H1 (cell line): Measurements from ENCODE around the gene TMEM170A.

Source experiments
- EZH2 ChIP-seq: fragments of 200-600 bp; sonication (generic); IDR thresholded peaks from 2 replicates; pipeline ENCODE4 v1.7.1; 2012; ENCODE audit warnings: low read depth, mild to moderate bottlenecking, moderate library complexity, low read length, inconsistent platforms; ENCODE audit not compliant: severe bottlenecking
- HDAC2 ChIP-seq, 2 experiments: fragments of 300-600 bp in 1 of 2; sonication (generic) in 1 of 2; IDR thresholded peaks; 2 replicates each; pipeline ENCODE4 v1.6.1; 2011 to 2012; ENCODE audit warnings: low read depth in 2 of 2, low read length in 2 of 2, mild to moderate bottlenecking in 2 of 2, moderate library complexity in 2 of 2, borderline replicate concordance in 1 of 2, inconsistent platforms in 1 of 2
- HDAC6 ChIP-seq: IDR thresholded peaks from one replicate; pipeline ENCODE4 v1.7.1; 2012; ENCODE audit warnings: low read depth, mild to moderate bottlenecking, inconsistent platforms, low read length, moderate library complexity
- NRF1 ChIP-seq: IDR thresholded peaks from 2 replicates; pipeline ENCODE4 v1.6.1; 2011; ENCODE audit warnings: mild to moderate bottlenecking, low read depth, low read length, improper control_type of control experiment
- POLR2A ChIP-seq, 2 experiments: IDR thresholded peaks; 1 replicate in 1 of 2; 2 replicates in 1 of 2; pipeline ENCODE4 v1.6.1; 2011; ENCODE audit warnings: low read depth in 2 of 2, low read length in 2 of 2, mild to moderate bottlenecking in 2 of 2; ENCODE audit errors: control extremely low read depth in 1 of 2
- POLR2AphosphoS5 ChIP-seq: IDR thresholded peaks from 2 replicates; pipeline ENCODE4 v1.6.1; 2011; ENCODE audit warnings: low read depth, low read length
- TF ChIP-seq, protein P1 (sequence below): IDR thresholded peaks from 2 replicates; pipeline ENCODE4 v1.6.1; 2012; ENCODE audit warnings: inconsistent platforms
- TF ChIP-seq, protein P2 (sequence below), 3 experiments: IDR thresholded peaks; 1 replicate in 2 of 3; 2 replicates in 1 of 3; pipeline versions ENCODE4 v1.5.1 to v1.6.1; 2011; ENCODE audit warnings: low read length in 3 of 3, mild to moderate bottlenecking in 3 of 3, inconsistent platforms in 2 of 3, low read depth in 1 of 3, moderate library complexity in 1 of 3; ENCODE audit not compliant: insufficient read depth in 1 of 3; ENCODE audit errors: control extremely low read depth in 1 of 3

DNA sequence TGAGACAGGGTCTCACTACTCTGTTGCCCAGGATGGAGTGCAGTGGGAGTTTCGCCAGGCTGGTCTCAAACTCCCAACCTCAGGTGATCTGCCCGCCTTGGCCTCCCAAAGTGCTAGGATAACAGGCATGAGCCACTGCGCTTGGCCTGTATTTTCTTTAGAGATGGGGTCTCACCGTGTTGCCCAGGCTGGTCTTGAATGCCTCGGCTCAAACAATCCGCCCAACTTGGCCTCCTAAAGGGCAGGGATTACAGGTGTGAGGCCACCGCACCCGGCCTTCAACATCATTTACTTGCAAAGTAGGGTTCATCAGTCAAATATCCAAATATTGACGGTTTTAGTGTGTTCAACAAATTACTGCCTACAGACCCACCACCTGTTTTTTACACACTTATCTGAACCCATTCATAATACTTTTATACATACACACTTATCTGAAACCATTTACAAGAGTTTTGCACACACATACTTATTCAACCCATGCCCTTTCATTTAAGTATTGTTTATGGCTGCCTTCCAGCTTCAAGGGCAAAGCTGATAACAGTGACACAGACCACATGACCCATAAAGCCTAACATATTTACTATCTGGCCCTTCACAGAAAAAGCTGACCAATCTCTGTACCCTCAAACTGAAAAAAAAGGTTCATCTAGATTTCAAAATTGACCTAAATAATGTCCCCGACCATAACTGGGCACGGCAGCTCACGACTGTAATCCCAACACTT, 11.9 kb downstream of the TMEM170A start:
- TF ChIP-seq, protein P1, sequence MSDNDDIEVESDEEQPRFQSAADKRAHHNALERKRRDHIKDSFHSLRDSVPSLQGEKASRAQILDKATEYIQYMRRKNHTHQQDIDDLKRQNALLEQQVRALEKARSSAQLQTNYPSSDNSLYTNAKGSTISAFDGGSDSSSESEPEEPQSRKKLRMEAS: no peak
- TF ChIP-seq POLR2AphosphoS5: no peak
- TF ChIP-seq HDAC2 (IDR thresholded peaks at IDR 0.05; ENCODE audit: borderline replicate concordance in 1 of 2, low read depth in 2 of 2, low read length in 2 of 2): no peak
- TF ChIP-seq NRF1: no peak
- TF ChIP-seq EZH2: no peak
- TF ChIP-seq HDAC6: no peak
- no peak for TF ChIP-seq POLR2A (IDR thresholded peaks at IDR 0.05; ENCODE audit: control extremely low read depth in 1 of 2, low read depth in 2 of 2, low read length in 2 of 2)
- TF ChIP-seq, protein P2, sequence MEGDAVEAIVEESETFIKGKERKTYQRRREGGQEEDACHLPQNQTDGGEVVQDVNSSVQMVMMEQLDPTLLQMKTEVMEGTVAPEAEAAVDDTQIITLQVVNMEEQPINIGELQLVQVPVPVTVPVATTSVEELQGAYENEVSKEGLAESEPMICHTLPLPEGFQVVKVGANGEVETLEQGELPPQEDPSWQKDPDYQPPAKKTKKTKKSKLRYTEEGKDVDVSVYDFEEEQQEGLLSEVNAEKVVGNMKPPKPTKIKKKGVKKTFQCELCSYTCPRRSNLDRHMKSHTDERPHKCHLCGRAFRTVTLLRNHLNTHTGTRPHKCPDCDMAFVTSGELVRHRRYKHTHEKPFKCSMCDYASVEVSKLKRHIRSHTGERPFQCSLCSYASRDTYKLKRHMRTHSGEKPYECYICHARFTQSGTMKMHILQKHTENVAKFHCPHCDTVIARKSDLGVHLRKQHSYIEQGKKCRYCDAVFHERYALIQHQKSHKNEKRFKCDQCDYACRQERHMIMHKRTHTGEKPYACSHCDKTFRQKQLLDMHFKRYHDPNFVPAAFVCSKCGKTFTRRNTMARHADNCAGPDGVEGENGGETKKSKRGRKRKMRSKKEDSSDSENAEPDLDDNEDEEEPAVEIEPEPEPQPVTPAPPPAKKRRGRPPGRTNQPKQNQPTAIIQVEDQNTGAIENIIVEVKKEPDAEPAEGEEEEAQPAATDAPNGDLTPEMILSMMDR (IDR thresholded peaks at IDR 0.05; ENCODE audit: control extremely low read depth in 1 of 3, insufficient read depth in 1 of 3, low read depth in 1 of 3, low read length in 3 of 3): no peak
